GM12874 (cell line): Measurements from ENCODE around the gene ATRIP.

ENCODE experiments used
- TF ChIP-seq, protein P1 (sequence below): IDR thresholded peaks from 2 replicates; pipeline ENCODE4 v1.5.1; 2011; ENCODE audit warnings: low read depth, mild to moderate bottlenecking, control low read depth, low read length, moderate library complexity; ENCODE audit not compliant: insufficient read depth

Gene ATRIP

DNA sequence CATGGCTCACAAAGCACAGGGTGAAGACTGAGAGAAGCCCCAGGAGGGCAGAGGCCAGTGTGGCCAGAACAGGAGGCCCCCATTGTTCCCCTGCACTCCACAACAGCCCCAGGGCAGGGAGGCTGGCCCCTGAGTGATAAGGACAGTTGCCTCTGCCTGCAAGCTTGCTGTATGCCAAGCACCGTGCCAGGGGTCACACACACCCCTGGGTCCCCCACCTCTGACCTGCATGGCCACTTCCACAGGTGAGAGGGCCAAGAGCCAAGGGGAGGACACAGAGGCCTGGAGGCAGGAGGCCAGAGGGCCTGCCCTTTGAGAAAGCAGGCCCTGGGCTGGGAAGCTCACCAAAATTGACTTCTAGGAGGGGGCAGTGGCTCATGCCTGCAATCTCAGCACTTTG, 23.7 kb downstream of the ATRIP start:
- TF ChIP-seq, protein P1, sequence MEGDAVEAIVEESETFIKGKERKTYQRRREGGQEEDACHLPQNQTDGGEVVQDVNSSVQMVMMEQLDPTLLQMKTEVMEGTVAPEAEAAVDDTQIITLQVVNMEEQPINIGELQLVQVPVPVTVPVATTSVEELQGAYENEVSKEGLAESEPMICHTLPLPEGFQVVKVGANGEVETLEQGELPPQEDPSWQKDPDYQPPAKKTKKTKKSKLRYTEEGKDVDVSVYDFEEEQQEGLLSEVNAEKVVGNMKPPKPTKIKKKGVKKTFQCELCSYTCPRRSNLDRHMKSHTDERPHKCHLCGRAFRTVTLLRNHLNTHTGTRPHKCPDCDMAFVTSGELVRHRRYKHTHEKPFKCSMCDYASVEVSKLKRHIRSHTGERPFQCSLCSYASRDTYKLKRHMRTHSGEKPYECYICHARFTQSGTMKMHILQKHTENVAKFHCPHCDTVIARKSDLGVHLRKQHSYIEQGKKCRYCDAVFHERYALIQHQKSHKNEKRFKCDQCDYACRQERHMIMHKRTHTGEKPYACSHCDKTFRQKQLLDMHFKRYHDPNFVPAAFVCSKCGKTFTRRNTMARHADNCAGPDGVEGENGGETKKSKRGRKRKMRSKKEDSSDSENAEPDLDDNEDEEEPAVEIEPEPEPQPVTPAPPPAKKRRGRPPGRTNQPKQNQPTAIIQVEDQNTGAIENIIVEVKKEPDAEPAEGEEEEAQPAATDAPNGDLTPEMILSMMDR = no peak

DNA sequence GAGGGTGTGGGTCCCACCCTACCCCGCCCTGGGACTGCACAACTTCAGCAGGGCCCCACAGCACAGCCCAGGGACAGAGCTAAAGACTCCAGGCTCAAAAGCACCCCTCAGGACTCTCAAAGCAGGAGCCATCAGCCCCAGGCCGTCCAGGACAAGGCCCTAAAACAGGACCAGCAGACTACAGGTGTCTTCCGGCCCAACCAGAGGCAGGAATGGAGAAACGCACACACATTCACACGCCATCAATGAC, 26.1 kb downstream of the ATRIP start:
- TF ChIP-seq, protein P1 = no peak

DNA sequence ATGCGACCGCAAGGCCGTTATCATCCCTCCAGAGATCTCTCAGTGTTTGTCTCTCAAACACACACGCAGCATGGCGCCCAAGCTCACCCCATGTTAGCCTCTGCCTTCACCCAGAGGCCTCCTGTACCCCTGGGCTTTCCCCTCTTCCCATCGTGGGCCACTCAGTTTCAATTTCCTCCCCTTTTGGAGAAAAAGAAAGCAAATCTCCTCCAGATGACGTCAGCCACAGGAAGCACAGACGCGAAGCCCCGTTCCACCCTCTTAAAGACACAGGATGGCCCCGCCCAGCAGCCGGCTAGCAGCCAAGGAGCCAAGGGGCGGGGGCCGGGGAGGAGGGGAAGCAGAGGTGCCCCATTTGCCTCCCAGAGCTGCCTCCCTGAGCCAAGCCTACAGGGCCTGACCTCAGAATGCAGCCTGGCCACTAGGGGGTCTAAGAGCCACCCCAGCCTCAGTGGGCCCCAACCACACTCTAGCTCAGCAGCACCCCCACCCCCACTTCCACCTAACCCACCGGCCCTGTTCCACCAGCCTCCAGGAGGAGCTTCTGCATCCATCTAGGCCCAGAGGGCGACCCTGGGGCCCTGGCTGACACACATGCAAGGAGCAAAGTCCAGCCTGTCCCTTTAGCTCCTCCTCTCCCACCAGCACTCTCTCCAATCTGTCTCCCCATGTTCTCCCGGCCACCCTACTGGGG, 26.5 kb downstream of the ATRIP start:
- TF ChIP-seq, protein P1 = peak; percentile 65

DNA sequence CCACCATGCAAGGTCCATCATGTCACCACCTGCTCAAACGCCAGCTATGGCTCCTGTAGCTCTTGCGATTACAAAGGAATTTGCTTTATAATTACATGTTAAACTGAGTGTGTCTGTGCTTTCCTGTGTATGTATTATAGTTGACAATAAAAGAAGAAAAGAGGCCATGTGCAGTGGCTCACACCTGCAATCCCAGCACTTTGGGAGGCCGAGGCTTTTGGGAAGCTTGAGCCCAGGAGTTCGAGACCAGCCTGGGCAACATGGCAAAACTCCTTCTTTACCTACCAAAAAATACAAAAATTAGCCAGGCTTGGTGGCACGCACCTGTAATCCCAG, 27.0 kb downstream of the ATRIP start:
- TF ChIP-seq, protein P1 = no peak

DNA sequence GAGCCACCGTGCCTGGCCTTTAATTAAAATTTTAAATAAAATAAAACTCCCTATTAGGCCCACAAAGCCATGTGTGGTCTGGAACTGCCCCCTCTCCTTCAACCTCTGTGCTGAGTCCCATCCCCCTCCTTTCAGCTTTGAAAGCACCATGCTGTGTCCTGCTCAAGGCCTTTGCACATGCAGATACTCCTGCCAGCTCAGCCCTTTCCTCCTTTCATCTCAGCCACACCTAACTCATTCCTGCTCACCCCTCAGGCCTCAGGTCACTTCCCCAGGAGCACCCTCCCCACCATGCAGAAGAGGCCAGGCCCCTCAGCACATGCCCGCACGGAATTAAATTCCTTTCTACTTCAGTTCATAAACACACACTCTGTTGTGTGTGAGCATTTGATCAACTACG, 28.1 kb downstream of the ATRIP start:
- TF ChIP-seq, protein P1 = no peak

DNA sequence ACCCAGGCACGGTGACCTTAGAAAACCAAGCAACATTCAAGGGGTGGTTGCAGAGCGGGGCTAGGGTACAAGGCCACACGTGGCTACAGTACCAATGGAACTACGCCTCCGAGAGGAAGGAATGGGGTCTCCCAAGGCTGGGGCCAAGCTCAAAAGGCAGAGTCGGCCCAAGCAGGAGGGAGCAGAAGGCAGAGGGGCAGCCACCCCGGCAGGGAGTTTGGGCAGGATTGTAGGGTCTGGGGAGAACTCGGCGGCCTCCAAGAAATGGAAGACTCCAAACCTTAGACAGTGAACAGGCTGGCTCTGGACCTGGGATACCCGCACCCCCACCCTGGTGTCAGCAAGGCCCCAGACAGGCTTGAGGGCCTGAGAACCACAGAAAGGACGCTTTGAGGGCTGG, 28.7 kb downstream of the ATRIP start:
- TF ChIP-seq, protein P1 = no peak

DNA sequence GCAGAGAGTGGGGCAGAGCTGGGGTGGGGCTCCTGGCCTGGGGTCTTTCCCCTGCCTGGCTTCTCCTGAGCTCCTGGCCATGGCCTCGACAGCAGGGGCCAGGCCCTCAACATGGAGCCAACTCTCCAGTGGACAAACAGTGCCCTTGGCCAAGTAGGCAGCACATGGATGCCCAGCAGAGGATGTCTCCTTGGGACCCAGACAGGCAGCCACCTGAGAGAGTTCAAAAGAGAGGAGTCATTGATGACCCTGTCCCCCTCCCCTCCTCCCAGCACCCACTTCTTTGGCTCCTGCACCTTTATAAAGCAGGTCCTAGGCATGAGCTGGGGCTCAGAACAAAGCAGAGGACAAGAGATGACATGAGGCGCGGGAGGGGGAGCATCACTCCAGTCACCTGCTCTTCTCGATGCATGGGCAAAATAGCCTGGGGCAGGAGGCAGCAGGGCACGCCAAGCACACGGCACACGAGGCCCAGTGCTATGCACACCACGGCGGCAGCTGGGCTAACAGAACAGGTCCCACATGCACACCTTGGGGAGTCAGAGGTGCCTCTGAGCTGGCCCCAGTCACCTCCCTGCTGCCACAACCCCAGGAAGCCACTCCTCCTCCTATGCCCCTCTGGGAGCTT, 30.0 kb downstream of the ATRIP start:
- TF ChIP-seq, protein P1 = no peak
